ENCODE results near the gene SENP2.
A peak's percentile ranks its signal among the peaks of the same experiment; 100 is the strongest.

Gene SENP2

DNA sequence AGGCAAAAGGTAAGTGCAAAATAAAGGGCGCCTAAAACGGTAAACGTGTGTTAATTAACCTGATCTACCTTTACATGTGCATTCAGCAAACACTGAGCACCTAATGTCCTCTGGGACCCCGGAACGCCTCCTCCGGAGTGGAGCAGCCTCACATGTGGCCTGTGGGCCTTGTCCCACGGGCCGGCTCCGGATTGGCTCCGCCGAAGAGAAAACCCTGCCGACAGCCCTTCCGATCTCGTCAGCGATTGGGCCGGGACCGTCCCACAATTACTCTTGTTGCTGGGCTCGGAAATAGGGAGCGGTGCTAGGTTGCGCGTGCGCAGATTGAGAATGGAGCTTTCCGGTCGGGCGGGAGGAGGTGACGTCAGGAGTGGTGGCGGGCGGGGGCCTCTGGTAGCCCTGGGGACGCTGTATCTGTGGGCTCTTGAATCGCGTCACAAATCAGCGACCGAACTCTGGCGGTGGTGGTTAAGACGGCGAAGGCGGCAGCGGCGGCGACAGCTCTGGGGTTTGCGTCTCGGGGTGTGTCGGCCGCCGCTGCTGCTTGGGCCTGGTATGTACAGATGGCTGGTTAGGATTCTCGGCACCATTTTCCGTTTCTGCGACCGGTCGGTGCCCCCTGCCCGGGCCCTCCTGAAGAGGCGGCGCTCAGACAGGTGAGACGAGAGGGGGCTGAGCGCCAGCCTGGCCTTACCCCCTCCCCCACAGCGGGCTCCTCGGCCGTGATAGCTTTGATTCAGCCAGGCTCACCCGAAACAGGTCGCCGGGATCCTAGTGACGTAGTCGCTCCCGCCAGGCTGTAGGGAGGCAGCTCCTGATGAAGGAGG is at the start of gene SENP2:
TSS of gene SENP2 (plus strand) at position 437 of the 827 bp plus-strand sequence. CDS start at position 556, 119 bp downstream.
- peak within 1 kb of the TSS; percentile 86 for H3K27ac ChIP-seq
- TF ChIP-seq ZFX (IDR thresholded peaks at IDR 0.05) = peak; percentile 52; the same call in 1 of the 2 replicates
- TF ChIP-seq, protein P1, sequence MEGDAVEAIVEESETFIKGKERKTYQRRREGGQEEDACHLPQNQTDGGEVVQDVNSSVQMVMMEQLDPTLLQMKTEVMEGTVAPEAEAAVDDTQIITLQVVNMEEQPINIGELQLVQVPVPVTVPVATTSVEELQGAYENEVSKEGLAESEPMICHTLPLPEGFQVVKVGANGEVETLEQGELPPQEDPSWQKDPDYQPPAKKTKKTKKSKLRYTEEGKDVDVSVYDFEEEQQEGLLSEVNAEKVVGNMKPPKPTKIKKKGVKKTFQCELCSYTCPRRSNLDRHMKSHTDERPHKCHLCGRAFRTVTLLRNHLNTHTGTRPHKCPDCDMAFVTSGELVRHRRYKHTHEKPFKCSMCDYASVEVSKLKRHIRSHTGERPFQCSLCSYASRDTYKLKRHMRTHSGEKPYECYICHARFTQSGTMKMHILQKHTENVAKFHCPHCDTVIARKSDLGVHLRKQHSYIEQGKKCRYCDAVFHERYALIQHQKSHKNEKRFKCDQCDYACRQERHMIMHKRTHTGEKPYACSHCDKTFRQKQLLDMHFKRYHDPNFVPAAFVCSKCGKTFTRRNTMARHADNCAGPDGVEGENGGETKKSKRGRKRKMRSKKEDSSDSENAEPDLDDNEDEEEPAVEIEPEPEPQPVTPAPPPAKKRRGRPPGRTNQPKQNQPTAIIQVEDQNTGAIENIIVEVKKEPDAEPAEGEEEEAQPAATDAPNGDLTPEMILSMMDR (conservative IDR thresholded peaks at IDR 0.05) = no peak

DNA sequence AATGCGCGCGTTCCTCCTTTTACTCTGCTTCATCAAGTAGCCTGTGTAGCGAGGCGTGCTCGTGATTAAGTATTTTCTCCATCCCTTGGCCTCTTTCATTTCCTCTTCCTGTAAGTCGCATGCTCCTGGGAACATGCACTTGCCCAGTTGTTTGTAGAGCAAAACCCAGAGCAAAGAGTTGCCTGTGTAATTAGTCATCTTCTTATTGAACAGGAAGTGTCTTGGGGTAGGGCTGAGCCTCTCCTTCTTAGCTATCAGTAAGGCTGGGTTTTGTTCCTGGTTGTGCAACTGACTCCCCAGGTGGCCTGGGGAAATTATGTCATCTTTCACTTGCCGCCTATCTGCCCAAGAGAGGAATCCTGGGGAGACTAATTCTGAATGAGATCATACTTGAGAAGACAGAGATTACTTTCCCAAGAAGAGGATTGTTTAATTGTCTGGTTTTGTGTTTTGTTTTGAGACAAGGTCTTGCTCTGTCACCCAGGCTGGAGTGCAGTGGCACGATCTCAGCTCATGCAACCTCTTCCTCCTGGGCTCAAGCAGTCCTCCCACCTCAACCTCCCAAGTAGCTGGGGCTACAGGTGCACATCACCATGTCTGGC is 48.6 kb upstream of the SENP2 start:
- H3K27ac ChIP-seq = peak overlapping the region; percentile 63
- no peak for TF ChIP-seq ZFX (IDR thresholded peaks at IDR 0.05)
- TF ChIP-seq, protein P1 (conservative IDR thresholded peaks at IDR 0.05) = no peak

DNA sequence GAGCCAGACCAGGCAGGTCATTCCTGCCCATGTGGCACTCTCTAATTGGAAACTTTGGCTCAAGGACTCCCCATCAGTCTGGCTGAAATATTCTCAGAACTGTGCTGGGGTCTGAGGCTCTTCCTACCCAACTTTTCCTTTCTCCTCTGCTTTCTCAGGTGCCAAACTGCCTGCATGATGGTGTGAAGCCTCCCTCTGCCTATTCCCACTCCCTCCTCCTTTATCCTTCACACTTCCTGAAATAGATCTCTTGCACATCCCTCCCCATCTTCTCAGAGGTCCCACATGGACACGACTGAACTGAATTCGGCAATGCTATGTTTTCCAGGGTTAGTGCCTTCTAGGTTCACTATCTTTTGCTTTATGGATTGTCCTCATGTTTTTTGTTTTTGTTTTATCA is 46.2 kb upstream of the SENP2 start:
- H3K27ac ChIP-seq = no peak overlapping the region
- TF ChIP-seq ZFX (IDR thresholded peaks at IDR 0.05) = no peak
- TF ChIP-seq, protein P1 (conservative IDR thresholded peaks at IDR 0.05) = no peak

DNA sequence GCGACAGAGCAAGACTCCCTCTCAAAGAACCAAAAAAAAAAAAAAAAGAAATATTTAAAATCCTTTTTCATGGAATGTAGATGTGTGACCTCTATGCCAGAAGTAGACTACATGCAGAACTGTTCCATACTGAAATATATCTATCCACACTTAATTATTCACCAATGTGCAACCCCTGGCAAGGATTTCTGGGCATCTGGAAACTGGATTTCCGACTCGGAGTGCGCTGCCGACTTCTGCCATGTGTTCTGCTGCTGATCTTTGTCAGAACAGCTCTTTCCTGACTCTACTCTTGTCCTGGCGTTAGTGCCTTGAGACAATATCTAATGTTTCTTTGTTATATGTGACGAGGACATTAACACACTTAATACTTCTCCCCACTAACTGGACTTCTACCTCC is 45.4 kb upstream of the SENP2 start:
- TF ChIP-seq ZFX (IDR thresholded peaks at IDR 0.05) = no peak
- TF ChIP-seq, protein P1 (conservative IDR thresholded peaks at IDR 0.05) = no peak
- no peak overlapping the region for H3K27ac ChIP-seq

DNA sequence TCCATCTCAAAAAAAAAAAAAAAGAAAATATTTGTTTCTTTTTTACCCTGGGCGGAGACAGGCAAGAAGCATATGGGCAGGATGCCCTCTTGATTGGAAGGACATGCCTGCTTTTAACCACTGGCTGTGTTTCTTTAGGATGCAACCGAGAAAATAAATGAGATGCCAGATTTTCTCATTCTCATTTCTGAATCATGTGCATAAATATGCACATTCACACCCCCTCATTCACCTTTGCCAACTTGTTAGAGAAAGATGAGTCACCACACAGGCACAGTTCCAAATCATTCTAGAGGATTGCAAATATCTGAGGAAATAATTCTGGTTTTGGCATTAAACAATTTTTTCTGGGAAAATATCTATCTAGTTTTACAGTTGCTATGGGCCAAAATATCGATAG is 37.0 kb upstream of the SENP2 start:
- TF ChIP-seq ZFX (IDR thresholded peaks at IDR 0.05) = no peak
- TF ChIP-seq, protein P1 (conservative IDR thresholded peaks at IDR 0.05) = no peak
- H3K27ac ChIP-seq = no peak overlapping the region

DNA sequence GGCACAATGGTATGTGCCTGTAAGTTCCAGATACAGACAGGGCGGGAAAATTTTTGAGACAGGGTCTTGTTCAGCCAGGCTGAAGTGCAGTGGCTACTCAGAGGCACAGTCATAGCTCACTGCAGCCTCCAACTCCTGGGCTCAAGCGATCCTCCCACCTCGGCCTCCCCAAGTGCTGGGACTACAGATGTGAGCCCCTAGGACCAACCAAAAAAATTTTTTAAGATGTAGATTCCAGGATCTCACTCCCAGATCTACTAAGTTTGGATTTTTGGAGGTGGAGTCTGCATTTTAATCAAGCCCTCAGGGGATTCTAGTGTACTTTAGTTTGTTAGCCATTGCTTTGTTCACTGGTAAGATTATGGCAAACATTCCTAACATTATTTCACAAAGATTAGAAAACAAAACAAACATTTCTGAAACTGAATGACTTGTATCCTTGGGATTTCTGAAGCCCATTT is 36.4 kb upstream of the SENP2 start:
- TF ChIP-seq ZFX (IDR thresholded peaks at IDR 0.05) = no peak
- TF ChIP-seq, protein P1 (conservative IDR thresholded peaks at IDR 0.05) = no peak
- H3K27ac ChIP-seq = no peak overlapping the region

DNA sequence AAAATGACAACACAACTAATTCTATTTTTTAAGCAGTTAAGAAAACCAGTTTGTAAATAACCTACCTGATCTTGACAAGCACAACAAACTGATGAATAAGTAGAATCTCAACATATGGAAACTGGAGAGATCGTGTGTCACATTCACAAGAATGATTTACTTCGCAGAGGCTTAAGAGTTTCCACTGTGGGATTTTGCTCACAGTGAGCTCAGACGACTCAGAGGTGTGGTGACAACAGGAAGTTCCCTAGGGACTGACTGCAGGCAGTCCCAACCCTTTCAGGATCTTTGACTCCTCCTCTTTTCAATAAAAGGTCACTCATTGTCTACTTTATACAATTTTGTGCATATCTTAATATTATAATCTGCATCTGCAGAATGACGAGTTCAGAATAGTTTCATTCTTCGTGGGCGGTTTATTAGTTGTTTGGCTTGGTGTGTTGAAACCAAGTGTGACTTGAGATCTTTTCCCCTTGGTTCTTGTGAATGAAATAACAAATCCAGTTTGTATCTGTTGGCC is 33.7 kb upstream of the SENP2 start, which contains the start of gene LIPH:
TSS of gene LIPH (minus strand) at position 231 of the 520 bp plus-strand sequence. CDS start at position 114, 117 bp downstream.
- TF ChIP-seq, protein P1 (conservative IDR thresholded peaks at IDR 0.05) = no peak
- no peak for TF ChIP-seq ZFX (IDR thresholded peaks at IDR 0.05)
- no peak within 1 kb of the TSS for H3K27ac ChIP-seq

Measured in C4-2B (cell line).